NCI-H510A treated with DMSO at 0.1 percent for 48 hours (cell line): ENCODE results near the gene NFASC.

Experiments used
- DNase-seq: peaks from one replicate; lab custom pipeline; 2025; lab: John Stamatoyannopoulos, UW

NFASC gene

GRCh38 chr1:204889681-204890383 is 19.2 kb downstream of the NFASC start:
- no peak for DNase-seq

GRCh38 chr1:204891860-204892259 is 21.2 kb downstream of the NFASC start:
- no peak for DNase-seq

GRCh38 chr1:204894031-204894430 is 23.4 kb downstream of the NFASC start:
- DNase-seq: no peak

- DNase-seq: no peak
Observed at GRCh38 chr1:204894606-204895005, 23.9 kb downstream of the NFASC start.

GRCh38 chr1:204896023-204896422 is 25.4 kb downstream of the NFASC start:
- no peak for DNase-seq

GRCh38 chr1:204896787-204897469 is 26.3 kb downstream of the NFASC start:
- no peak for DNase-seq

- no peak for DNase-seq
Observed at GRCh38 chr1:204900721-204901120, 30.1 kb downstream of the NFASC start.

GRCh38 chr1:204902671-204903070 is 32.0 kb downstream of the NFASC start:
- peak; percentile 62 for DNase-seq

- DNase-seq: no peak
Observed at GRCh38 chr1:204904228-204904810, 33.7 kb downstream of the NFASC start.

- DNase-seq: no peak
Observed at GRCh38 chr1:204909109-204909508, 38.4 kb downstream of the NFASC start.

- DNase-seq: no peak
Observed at GRCh38 chr1:204915861-204916495, 45.3 kb downstream of the NFASC start.

GRCh38 chr1:204917802-204918201 is 47.1 kb downstream of the NFASC start:
- DNase-seq: no peak

- no peak for DNase-seq
Observed at GRCh38 chr1:204920511-204920910, 49.8 kb downstream of the NFASC start.

GRCh38 chr1:204920967-204921366 is 50.3 kb downstream of the NFASC start:
- DNase-seq: no peak

- DNase-seq: no peak
Observed at GRCh38 chr1:204921855-204922516, 51.3 kb downstream of the NFASC start.

- DNase-seq: no peak
Observed at GRCh38 chr1:204923201-204923600, 52.5 kb downstream of the NFASC start.

GRCh38 chr1:204923626-204924012 is 53.0 kb downstream of the NFASC start:
- DNase-seq: no peak

GRCh38 chr1:204924013-204924759 is 53.5 kb downstream of the NFASC start:
- DNase-seq: no peak

- no peak for DNase-seq
Observed at GRCh38 chr1:204925701-204926100, 55.0 kb downstream of the NFASC start.

- DNase-seq: no peak
Observed at GRCh38 chr1:204927673-204928641, 57.3 kb downstream of the NFASC start.
